HFF-Myc (cell line): ENCODE data around the gene NAPA.

Experiments
- DNase-seq: peaks from one replicate; pipeline ENCODE4 v3.0.0-alpha.2; 2011; ENCODE audit warnings: low read depth; ENCODE audit errors: extremely low read depth
- H3K4me3 ChIP-seq: replicated peaks from 2 replicates; pipeline ENCODE4 v1.5.1; 2011; ENCODE audit warnings: low read depth, mild to moderate bottlenecking, control low read depth, low read length
- CTCF ChIP-seq: IDR thresholded peaks from 2 replicates; pipeline ENCODE4 v1.5.1; 2012; ENCODE audit warnings: mild to moderate bottlenecking, low read depth, low read length, control low read depth; ENCODE audit errors: missing control alignments

NAPA gene

GRCh38 chr19:47465957-47466356, 48.9 kb downstream of the NAPA start:
- TF ChIP-seq CTCF, result no peak
- DNase-seq, result no peak
- H3K4me3 ChIP-seq, result no peak overlapping the region

- TF ChIP-seq CTCF, result no peak
- no peak for DNase-seq
- no peak overlapping the region for H3K4me3 ChIP-seq
Measured at GRCh38 chr19:47464675-47465419, 50.0 kb downstream of the NAPA start.

- no peak for TF ChIP-seq CTCF
- DNase-seq, result no peak
- H3K4me3 ChIP-seq, result no peak overlapping the region
Measured at GRCh38 chr19:47461876-47462275, 53.0 kb downstream of the NAPA start.

GRCh38 chr19:47459477-47459876, 55.4 kb downstream of the NAPA start:
- TF ChIP-seq CTCF, result no peak
- no peak overlapping the region for H3K4me3 ChIP-seq
- no peak for DNase-seq

GRCh38 chr19:47458672-47459071, 56.2 kb downstream of the NAPA start:
- no peak for DNase-seq
- no peak overlapping the region for H3K4me3 ChIP-seq
- no peak for TF ChIP-seq CTCF

- no peak overlapping the region for H3K4me3 ChIP-seq
Measured at GRCh38 chr19:47456721-47457474, 58.0 kb downstream of the NAPA start.

More at GRCh38 chr19:47456721-47457474, 58.0 kb downstream of the NAPA start:
- no peak for TF ChIP-seq CTCF
- no peak for DNase-seq
